Neural progenitor cell (in vitro differentiated cells): Measurements from ENCODE around the gene DEAF1. TPM values are rescaled to one million over a fixed set of nuclear protein-coding genes. Genes with fewer than 3 reads are reported as not detected.

Experiments used
- DNase-seq: peaks from one replicate; pipeline ENCODE4 v3.0.0-alpha.2; 2016; ENCODE audit warnings: low spot score
- H2AFZ ChIP-seq: fragments of 200-600 bp; sonication (generic); replicated peaks from 2 replicates; pipeline ENCODE4 v1.6.1; 2016; ENCODE audit warnings: antibody characterized with exemption
- H3F3A ChIP-seq: fragments of 200-600 bp; sonication (generic); 2 replicates; pipeline ENCODE4 v1.6.1; 2016; ENCODE audit warnings: antibody characterized with exemption, low read depth
- H3K27ac ChIP-seq: fragments of 200-600 bp; sonication (generic); 2 replicates; pipeline ENCODE4 v1.5.1; 2016; ENCODE audit warnings: mild to moderate bottlenecking
- H3K27me3 ChIP-seq: fragments of 200-600 bp; sonication (generic); 2 replicates; pipeline ENCODE4 v1.6.1; 2016; ENCODE audit warnings: mild to moderate bottlenecking, moderate library complexity
- H3K36me3 ChIP-seq: fragments of 200-600 bp; sonication (generic); 2 replicates; pipeline ENCODE4 v1.5.1; 2016
- H3K4me1 ChIP-seq: fragments of 200-600 bp; sonication (generic); 2 replicates; pipeline ENCODE4 v1.6.1; 2016; ENCODE audit warnings: mixed run types
- H3K4me2 ChIP-seq: fragments of 200-600 bp; sonication (generic); 2 replicates; pipeline ENCODE4 v1.6.1; 2016
- H3K4me3 ChIP-seq: fragments of 200-600 bp; sonication (generic); 2 replicates; pipeline ENCODE4 v1.5.1; 2016
- H3K79me2 ChIP-seq: fragments of 200-600 bp; sonication (generic); 2 replicates; pipeline ENCODE4 v1.6.1; 2016; ENCODE audit warnings: low read depth
- H3K9ac ChIP-seq: fragments of 200-600 bp; sonication (generic); 2 replicates; pipeline ENCODE4 v1.6.1; 2016
- H3K9me3 ChIP-seq: fragments of 200-600 bp; sonication (generic); 2 replicates; pipeline ENCODE4 v1.5.1; 2016; ENCODE audit warnings: low read depth
- H4K20me1 ChIP-seq: fragments of 200-600 bp; sonication (generic); 2 replicates; pipeline ENCODE4 v1.6.1; 2016; ENCODE audit warnings: low read depth
- H3K27ac Mint-ChIP-seq: 3 replicates; pipeline ENCODE4 v1.8.0; 2021; ENCODE audit warnings: mixed read lengths
- H3K27me3 Mint-ChIP-seq: 2 replicates; pipeline ENCODE4 v1.8.0; 2022; ENCODE audit warnings: low read depth, mild to moderate bottlenecking, inconsistent platforms, moderate library complexity, mixed read lengths; ENCODE audit not compliant: insufficient read depth
- H3K36me3 Mint-ChIP-seq: 3 replicates; pipeline ENCODE4 v1.8.0; 2021; ENCODE audit warnings: mixed read lengths
- H3K4me1 Mint-ChIP-seq: 3 replicates; pipeline ENCODE4 v1.8.0; 2021; ENCODE audit warnings: mixed read lengths
- H3K4me3 Mint-ChIP-seq: 3 replicates; pipeline ENCODE4 v1.8.0; 2021; ENCODE audit warnings: mild to moderate bottlenecking, moderate library complexity, mixed read lengths
- H3K9me3 Mint-ChIP-seq: 3 replicates; pipeline ENCODE4 v1.8.0; 2020; ENCODE audit warnings: mixed read lengths
- EZH2 ChIP-seq: fragments of 200-600 bp; sonication (generic); IDR thresholded peaks from 2 replicates; pipeline ENCODE4 v1.6.1; 2017; ENCODE audit warnings: antibody characterized with exemption, mild to moderate bottlenecking, moderate library complexity
- EZH2phosphoT487 ChIP-seq: fragments of 200-600 bp; sonication (generic); IDR thresholded peaks from 2 replicates; pipeline ENCODE4 v1.6.1; 2017; ENCODE audit warnings: antibody characterized with exemption
- total RNA-seq: library from RNA; depleted of rRNA; stranded (reverse); fragments of >200 nt; gene quantifications from 2 replicates; pipeline ENCODE4 v1.2.3, GENCODE V29; 2015; ENCODE audit warnings: low replicate concordance
- TF ChIP-seq, protein P1 (sequence below): fragments of 200-600 bp; sonication (generic); IDR thresholded peaks from 2 replicates; pipeline ENCODE4 v1.5.1; 2017; ENCODE audit warnings: antibody characterized with exemption, mild to moderate bottlenecking

DEAF1 gene
- total RNA-seq, 1 donor from 2014 or later: 38.4 TPM

DNA sequence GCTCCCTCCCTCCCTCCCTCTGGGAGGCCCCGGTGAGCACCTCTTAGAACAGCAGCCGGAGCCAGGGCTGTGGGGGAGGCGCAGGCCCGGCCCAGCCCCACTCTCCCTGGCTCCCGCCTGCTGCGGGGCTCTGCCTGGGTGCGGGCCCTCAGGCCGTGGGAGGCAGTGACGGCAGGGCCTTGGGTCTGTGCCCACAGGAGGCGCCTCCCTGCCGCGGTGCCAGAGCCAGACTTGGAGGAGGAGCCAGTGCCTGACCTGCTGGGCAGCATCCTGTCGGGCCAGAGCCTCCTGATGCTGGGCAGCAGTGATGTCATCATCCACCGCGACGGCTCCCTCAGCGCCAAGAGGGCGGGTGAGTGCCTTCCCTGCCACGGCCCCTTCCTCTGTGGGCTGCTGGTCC lies 88.8 kb downstream of the DEAF1 start:
- Histone ChIP-seq H3K4me1 (no peaks in the 10 kb centered on the region), H3K4me2 (no peak overlapping the region), H3K9me3 (no peaks in the 10 kb centered on the region), H4K20me1 (peaks cover 16% of the 10 kb centered on the region), H3K9ac (no peak overlapping the region), H3F3A (no peaks in the 10 kb centered on the region), H3K27me3 (no peaks in the 10 kb centered on the region), H3K36me3 (no peaks in the 10 kb centered on the region), H3K4me3 (no peak overlapping the region), H3K27ac (no peak overlapping the region), H3K79me2 (no peaks in the 10 kb centered on the region), H2AFZ (no peak overlapping the region)
- Mint-ChIP-seq H3K27ac (no peak overlapping the region), H3K9me3 (no peaks in the 10 kb centered on the region), H3K27me3 (peaks cover 6% of the 10 kb centered on the region), H3K4me1 (no peaks in the 10 kb centered on the region), H3K36me3 (peaks cover 21% of the 10 kb centered on the region), H3K4me3 (no peak overlapping the region)
- no peak for DNase-seq
- TF ChIP-seq, protein P1, sequence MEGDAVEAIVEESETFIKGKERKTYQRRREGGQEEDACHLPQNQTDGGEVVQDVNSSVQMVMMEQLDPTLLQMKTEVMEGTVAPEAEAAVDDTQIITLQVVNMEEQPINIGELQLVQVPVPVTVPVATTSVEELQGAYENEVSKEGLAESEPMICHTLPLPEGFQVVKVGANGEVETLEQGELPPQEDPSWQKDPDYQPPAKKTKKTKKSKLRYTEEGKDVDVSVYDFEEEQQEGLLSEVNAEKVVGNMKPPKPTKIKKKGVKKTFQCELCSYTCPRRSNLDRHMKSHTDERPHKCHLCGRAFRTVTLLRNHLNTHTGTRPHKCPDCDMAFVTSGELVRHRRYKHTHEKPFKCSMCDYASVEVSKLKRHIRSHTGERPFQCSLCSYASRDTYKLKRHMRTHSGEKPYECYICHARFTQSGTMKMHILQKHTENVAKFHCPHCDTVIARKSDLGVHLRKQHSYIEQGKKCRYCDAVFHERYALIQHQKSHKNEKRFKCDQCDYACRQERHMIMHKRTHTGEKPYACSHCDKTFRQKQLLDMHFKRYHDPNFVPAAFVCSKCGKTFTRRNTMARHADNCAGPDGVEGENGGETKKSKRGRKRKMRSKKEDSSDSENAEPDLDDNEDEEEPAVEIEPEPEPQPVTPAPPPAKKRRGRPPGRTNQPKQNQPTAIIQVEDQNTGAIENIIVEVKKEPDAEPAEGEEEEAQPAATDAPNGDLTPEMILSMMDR: no peak
- TF ChIP-seq EZH2 (no peak), EZH2phosphoT487 (no peak)

- no peaks in the 10 kb centered on the region for H3K4me1 Mint-ChIP-seq
- Histone ChIP-seq H3F3A (no peaks in the 10 kb centered on the region), H3K9me3 (no peaks in the 10 kb centered on the region), H2AFZ (no peak overlapping the region), H3K79me2 (no peaks in the 10 kb centered on the region), H3K36me3 (no peaks in the 10 kb centered on the region), H3K4me2 (no peak overlapping the region), H3K9ac (no peak overlapping the region), H3K27me3 (no peaks in the 10 kb centered on the region), H4K20me1 (peaks cover 12% of the 10 kb centered on the region), H3K4me3 (no peak overlapping the region), H3K27ac (no peak overlapping the region), H3K4me1 (no peaks in the 10 kb centered on the region)
- no peak overlapping the region for H3K27ac Mint-ChIP-seq
- H3K36me3 Mint-ChIP-seq: peaks cover 19% of the 10 kb centered on the region
- peaks cover 6% of the 10 kb centered on the region for H3K27me3 Mint-ChIP-seq
- DNase-seq: no peak
- TF ChIP-seq, protein P1: no peak
- H3K4me3 Mint-ChIP-seq: no peak overlapping the region
- no peaks in the 10 kb centered on the region for H3K9me3 Mint-ChIP-seq
These were observed 89.5 kb downstream of the DEAF1 start for GRCh38 chr11:605286-606129.

DNA sequence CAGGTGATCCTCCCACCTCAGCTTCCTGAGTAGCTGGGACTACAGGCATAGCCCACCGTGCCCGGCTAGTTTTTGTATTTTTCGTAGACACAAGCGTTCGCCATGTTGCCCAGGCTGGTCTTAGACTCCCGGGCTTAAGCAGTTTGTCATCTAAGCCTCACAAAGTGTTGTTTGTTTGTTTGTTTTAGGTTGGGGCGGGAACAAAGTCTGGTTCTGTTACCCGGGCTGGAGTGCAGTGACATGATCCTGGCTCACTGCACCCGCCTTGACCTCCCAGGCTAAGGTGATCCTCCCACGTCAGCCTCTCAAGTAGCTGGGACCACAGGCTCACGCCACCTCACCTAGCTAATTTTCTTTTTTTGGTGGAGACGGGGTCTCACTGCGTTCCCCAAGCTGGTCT lies 91.9 kb downstream of the DEAF1 start:
- Histone ChIP-seq H4K20me1 (peaks cover 9% of the 10 kb centered on the region), H3K9me3 (no peaks in the 10 kb centered on the region), H2AFZ (no peak overlapping the region), H3K27me3 (no peaks in the 10 kb centered on the region), H3K4me3 (no peak overlapping the region), H3K36me3 (no peaks in the 10 kb centered on the region), H3F3A (no peaks in the 10 kb centered on the region), H3K9ac (no peak overlapping the region), H3K4me2 (no peak overlapping the region), H3K4me1 (no peaks in the 10 kb centered on the region), H3K27ac (no peak overlapping the region), H3K79me2 (no peaks in the 10 kb centered on the region)
- H3K4me3 Mint-ChIP-seq: no peak overlapping the region
- DNase-seq: no peak
- peaks cover 3% of the 10 kb centered on the region for H3K27me3 Mint-ChIP-seq
- no peak for TF ChIP-seq EZH2
- no peak for TF ChIP-seq EZH2phosphoT487
- TF ChIP-seq, protein P1: no peak
- no peaks in the 10 kb centered on the region for H3K4me1 Mint-ChIP-seq
- H3K9me3 Mint-ChIP-seq: no peaks in the 10 kb centered on the region
- peaks cover 22% of the 10 kb centered on the region for H3K36me3 Mint-ChIP-seq
- no peak overlapping the region for H3K27ac Mint-ChIP-seq
